ENCODE data around the gene JMJD1C. TPM values are rescaled to one million over a fixed set of nuclear protein-coding genes. Genes with fewer than 3 reads are reported as not detected.
"Not testable (repeated sequence)": the region's sequence is repeated elsewhere in the genome, so short reads cannot be mapped to it uniquely, and the experiment has no call there.

The JMJD1C gene
- total RNA-seq, 1 donor from 2014 or later: 34.6 TPM

DNA sequence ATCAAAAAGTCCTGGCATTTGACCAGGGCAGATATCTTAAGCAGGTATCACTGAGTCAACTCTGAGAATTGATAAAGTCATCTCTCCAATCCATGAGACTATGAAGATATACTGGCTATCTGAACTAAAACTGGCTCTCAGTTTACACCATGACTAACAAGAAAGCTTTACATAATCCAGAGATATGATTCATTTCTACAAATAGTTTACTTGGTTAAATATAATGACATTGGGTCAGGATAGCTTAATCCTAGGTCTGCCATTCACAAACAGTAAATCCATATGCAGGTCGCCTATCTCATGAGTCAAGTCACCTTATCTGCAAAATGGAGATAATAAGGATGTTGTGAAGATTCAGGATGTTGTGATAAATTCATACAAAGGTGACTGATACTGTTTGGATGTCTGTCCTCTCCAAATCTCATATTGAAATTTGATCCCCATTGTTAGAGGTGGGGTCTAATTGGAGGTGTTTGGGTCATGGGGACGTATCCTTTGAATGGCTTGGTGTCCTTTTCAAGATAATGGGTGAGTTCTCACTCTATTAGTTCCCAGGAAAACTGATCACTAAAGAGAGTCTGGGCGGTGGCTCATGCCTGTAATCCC, 117.4 kb downstream of the JMJD1C start:
- TF ChIP-seq, protein P1, sequence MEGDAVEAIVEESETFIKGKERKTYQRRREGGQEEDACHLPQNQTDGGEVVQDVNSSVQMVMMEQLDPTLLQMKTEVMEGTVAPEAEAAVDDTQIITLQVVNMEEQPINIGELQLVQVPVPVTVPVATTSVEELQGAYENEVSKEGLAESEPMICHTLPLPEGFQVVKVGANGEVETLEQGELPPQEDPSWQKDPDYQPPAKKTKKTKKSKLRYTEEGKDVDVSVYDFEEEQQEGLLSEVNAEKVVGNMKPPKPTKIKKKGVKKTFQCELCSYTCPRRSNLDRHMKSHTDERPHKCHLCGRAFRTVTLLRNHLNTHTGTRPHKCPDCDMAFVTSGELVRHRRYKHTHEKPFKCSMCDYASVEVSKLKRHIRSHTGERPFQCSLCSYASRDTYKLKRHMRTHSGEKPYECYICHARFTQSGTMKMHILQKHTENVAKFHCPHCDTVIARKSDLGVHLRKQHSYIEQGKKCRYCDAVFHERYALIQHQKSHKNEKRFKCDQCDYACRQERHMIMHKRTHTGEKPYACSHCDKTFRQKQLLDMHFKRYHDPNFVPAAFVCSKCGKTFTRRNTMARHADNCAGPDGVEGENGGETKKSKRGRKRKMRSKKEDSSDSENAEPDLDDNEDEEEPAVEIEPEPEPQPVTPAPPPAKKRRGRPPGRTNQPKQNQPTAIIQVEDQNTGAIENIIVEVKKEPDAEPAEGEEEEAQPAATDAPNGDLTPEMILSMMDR (IDR thresholded peaks at IDR 0.05; ENCODE audit: borderline replicate concordance): no peak
- Histone ChIP-seq H3K27me3 (ENCODE audit: low read depth) (no peaks in the 10 kb centered on the region), H3K9me3 (replicated peaks) (no peaks in the 10 kb centered on the region), H3K4me3 (no peak overlapping the region), H3K4me1 (peaks cover 7% of the 10 kb centered on the region), H3K27ac (replicated peaks) (no peak overlapping the region), H3K36me3 (no peaks in the 10 kb centered on the region)
- no peak for DNase-seq
- intact Hi-C loops (cut with micrococcal nuclease): no loop called here

DNA sequence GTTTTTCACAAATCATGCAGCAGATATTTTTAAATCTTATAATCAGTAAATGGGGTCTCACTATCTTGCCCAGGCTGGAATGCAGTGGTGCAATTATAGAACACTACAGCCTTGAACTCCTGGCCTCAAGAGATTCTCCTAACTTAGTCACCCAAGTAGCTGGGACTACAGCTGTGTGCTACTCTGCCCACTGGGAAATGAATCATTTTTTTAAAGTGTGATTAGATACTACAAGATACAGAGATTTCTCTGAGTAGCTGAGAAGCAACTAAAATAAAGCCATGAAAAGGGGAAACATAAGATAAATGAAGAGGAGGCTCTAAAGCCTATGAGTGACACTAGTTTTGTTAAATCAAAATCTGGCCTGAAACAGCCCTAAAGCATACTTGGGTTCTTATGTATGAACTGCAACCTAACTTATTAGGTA, 119.7 kb downstream of the JMJD1C start:
- no peak for DNase-seq
- H3K36me3 ChIP-seq: no peaks in the 10 kb centered on the region
- no peak overlapping the region for H3K4me3 ChIP-seq
- TF ChIP-seq, protein P1 (IDR thresholded peaks at IDR 0.05; ENCODE audit: borderline replicate concordance): no peak
- no peaks in the 10 kb centered on the region for H3K9me3 ChIP-seq (replicated peaks)
- H3K27me3 ChIP-seq (ENCODE audit: low read depth): no peaks in the 10 kb centered on the region
- H3K27ac ChIP-seq (replicated peaks): no peak overlapping the region
- intact Hi-C loops (cut with micrococcal nuclease): no loop called here
- peaks cover 7% of the 10 kb centered on the region for H3K4me1 ChIP-seq

DNA sequence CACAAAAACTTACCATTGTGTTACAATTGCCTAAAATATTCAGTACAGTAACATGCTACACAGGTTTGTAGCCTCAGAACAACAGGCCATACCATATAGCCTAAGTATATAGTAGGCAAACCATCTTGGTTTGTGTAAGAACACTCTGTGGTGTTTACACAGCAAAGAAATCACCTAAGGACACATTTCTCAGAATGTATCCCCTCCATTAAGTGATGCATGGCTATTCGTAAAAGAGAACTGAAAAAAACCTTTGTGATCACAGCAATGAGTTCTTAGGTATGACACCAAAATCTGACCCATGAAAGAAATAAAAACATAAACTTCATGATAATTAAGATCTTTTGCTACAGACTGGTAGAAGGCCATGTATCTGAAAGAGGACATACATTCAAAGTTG, 121.5 kb downstream of the JMJD1C start:
- intact Hi-C loops (cut with micrococcal nuclease): no loop called here
- Histone ChIP-seq H3K36me3 (no peaks in the 10 kb centered on the region), H3K9me3 (replicated peaks) (no peaks in the 10 kb centered on the region), H3K4me1 (peaks cover 7% of the 10 kb centered on the region), H3K27ac (replicated peaks) (no peak overlapping the region), H3K4me3 (no peak overlapping the region), H3K27me3 (ENCODE audit: low read depth) (no peaks in the 10 kb centered on the region)
- TF ChIP-seq, protein P1 (IDR thresholded peaks at IDR 0.05; ENCODE audit: borderline replicate concordance): no peak
- no peak for DNase-seq

DNA sequence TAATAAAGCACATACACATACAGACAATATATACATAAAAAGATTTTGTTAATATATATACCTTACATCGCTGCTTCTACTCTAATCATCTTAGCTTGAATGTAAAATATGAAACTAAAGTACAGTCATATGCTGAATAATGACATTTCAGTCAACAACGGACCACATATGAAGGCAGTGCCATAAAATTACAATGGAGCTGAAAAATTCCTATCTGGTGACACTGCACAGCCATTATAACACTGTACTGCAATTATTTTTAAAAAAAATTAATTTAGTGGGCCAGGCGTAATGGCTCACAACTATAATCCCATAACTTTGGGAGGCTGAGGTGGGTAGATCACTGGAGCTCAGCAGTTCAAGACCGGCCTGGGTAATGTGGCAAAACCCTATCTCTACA, 122.3 kb downstream of the JMJD1C start:
- no peaks in the 10 kb centered on the region for H3K36me3 ChIP-seq
- intact Hi-C loops (cut with micrococcal nuclease): no loop called here
- H3K27me3 ChIP-seq (ENCODE audit: low read depth): no peaks in the 10 kb centered on the region
- no peaks in the 10 kb centered on the region for H3K9me3 ChIP-seq (replicated peaks)
- no peak overlapping the region for H3K27ac ChIP-seq (replicated peaks)
- no peak for DNase-seq
- H3K4me1 ChIP-seq: peaks cover 7% of the 10 kb centered on the region
- no peak overlapping the region for H3K4me3 ChIP-seq
- TF ChIP-seq, protein P1 (IDR thresholded peaks at IDR 0.05; ENCODE audit: borderline replicate concordance): no peak

DNA sequence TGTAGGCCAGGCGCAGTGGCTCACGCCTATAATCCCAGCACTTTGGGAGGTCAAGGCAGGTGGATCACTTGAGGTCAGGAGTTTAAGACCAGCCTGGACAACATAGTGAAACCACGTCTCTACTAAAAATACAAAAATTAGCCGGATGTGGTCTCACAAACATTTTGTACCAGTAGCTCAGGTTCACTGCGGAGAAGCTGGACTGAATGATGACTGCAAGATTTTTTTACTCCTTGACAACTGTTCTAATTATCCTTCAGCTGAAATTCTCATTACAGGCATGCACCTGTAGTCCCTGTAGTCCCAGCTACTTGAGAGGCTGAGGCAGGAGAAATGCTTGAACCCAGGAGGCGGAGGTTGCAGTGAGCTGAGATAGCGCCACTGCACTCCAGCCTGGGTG, 126.1 kb downstream of the JMJD1C start:
- H3K36me3 ChIP-seq; H3K27ac ChIP-seq (replicated peaks); H3K27me3 ChIP-seq (ENCODE audit: low read depth); intact Hi-C loops (cut with micrococcal nuclease); DNase-seq; H3K4me3 ChIP-seq; H3K4me1 ChIP-seq; H3K9me3 ChIP-seq (replicated peaks): not testable (repeated sequence)

DNA sequence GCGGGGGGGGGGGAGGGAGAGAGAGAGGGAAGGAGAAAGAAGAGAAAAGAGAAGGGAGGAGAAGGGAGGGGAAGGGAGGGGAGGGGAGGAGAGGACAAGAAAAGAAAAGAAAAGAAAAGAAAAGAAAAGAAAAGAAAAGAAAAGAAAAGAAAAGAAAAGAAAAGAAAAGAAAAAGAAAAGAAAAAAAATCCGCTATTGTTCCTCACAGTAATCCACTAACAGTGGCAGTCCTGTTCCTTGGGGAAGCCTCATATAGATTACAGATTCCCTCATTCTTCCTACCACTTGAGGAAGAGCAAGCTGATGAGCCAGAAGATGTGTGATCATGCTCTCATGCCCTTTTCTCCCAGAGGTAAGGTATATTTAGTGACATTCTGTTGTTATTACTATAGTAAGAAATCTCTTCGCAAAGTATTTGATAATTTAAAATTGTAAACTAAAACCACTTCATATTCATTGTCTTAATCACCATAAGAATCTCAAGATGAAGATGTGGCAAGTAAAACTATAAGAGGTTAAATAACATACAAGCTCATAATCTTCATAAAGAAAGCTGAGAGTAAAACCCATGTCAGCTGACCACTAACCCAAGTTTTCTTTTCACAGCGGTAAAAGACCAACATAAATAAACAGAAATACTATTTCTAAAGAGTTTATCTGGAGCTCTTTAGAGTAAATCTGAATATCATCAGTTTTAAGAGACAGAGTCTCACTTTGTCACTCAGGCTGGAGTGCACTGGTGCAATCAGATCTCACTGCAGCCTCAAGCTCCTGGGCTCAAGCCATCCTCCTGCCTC, 128.1 kb downstream of the JMJD1C start:
- no peak for DNase-seq
- H3K36me3 ChIP-seq: no peaks in the 10 kb centered on the region
- no peaks in the 10 kb centered on the region for H3K9me3 ChIP-seq (replicated peaks)
- no peaks in the 10 kb centered on the region for H3K27me3 ChIP-seq (ENCODE audit: low read depth)
- H3K4me1 ChIP-seq: peaks cover 4% of the 10 kb centered on the region
- H3K4me3 ChIP-seq: no peak overlapping the region
- H3K27ac ChIP-seq (replicated peaks): no peak overlapping the region
- TF ChIP-seq, protein P1 (IDR thresholded peaks at IDR 0.05; ENCODE audit: borderline replicate concordance): no peak
- intact Hi-C loops (cut with micrococcal nuclease): no loop called here
